Endometrium (tissue), 2 donors: ENCODE measurements around the gene SH3PXD2A.
"Not testable (repeated sequence)": the region's sequence is repeated elsewhere in the genome, so short reads cannot be mapped to it uniquely, and the experiment has no call there.

ENCODE experiments used
- FAIRE-seq: peaks from 2 replicates; lab custom pipeline; 2012; peaks lifted over from hg19 to GRCh38; lab: Jason Lieb, UNC
- donor health status: control.
- donor health status: control.

The SH3PXD2A gene

GRCh38 chr10:103849212-103849877 lies 6.0 kb downstream of the SH3PXD2A start:
- no peak for FAIRE-seq

GRCh38 chr10:103847909-103848468 lies 7.4 kb downstream of the SH3PXD2A start:
- FAIRE-seq = no peak

DNA sequence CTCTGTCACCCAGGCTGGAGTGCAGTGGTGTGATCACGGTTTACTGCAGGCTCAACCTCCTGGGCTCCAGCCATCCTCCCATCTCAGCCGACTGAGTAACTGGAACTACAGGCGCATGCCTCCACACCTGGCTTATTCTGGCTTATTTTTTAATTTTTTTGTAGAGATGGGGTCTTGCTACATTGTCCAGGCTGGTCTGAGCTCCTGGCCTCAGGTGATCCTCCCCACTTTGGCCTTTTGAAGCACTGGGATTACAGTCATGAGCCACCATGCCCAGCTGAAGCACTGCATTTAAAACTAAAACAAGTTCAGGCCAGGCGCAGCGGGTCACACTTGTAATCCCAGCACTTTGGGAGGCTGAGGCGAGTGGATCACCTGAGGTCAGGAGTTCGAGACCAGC lies 8.0 kb downstream of the SH3PXD2A start:
- no peak for FAIRE-seq

- FAIRE-seq = no peak
Measured at GRCh38 chr10:103845972-103846371, 9.4 kb downstream of the SH3PXD2A start.

DNA sequence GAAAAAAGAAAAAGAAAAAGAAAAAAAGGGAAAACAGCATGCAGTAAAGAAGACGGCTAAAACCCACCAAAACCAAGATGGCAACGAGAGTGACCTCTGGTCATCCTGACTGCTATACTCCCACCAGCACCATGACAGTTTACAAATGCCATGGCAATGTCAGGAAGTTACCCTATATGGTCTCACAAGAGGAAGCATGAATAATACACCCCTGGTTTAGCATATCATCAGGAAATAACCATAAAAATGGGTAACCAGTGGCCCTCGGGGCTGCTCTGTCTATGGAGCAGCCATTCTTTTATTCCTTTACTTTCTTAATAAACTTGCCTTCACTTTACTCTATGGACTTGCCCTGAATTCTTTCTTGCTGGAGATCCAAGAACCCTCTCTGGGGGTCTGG lies 10.0 kb downstream of the SH3PXD2A start:
- FAIRE-seq = not testable (repeated sequence)

- FAIRE-seq = no peak
Measured at GRCh38 chr10:103843854-103844570, 11.4 kb downstream of the SH3PXD2A start.

- FAIRE-seq = no peak
Measured at GRCh38 chr10:103843045-103843444, 12.3 kb downstream of the SH3PXD2A start.

GRCh38 chr10:103842605-103843004 lies 12.8 kb downstream of the SH3PXD2A start:
- no peak for FAIRE-seq

GRCh38 chr10:103841519-103841918 lies 13.9 kb downstream of the SH3PXD2A start:
- no peak for FAIRE-seq

DNA sequence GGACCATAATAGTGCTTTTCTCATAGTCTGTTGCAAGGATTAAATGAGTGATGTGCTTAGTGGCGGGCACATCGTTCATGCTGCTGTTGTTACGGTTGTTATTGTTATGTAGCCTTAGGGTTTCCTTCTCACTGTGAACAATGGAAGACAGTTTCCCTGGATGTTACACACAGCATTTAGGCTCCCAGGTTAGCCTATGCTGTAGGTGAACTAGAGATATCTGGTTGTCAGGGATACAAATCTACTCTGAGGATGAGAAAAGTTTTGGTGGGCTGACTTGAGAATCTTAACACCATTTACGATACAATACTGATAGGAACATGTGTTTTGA lies 14.7 kb downstream of the SH3PXD2A start:
- no peak for FAIRE-seq

DNA sequence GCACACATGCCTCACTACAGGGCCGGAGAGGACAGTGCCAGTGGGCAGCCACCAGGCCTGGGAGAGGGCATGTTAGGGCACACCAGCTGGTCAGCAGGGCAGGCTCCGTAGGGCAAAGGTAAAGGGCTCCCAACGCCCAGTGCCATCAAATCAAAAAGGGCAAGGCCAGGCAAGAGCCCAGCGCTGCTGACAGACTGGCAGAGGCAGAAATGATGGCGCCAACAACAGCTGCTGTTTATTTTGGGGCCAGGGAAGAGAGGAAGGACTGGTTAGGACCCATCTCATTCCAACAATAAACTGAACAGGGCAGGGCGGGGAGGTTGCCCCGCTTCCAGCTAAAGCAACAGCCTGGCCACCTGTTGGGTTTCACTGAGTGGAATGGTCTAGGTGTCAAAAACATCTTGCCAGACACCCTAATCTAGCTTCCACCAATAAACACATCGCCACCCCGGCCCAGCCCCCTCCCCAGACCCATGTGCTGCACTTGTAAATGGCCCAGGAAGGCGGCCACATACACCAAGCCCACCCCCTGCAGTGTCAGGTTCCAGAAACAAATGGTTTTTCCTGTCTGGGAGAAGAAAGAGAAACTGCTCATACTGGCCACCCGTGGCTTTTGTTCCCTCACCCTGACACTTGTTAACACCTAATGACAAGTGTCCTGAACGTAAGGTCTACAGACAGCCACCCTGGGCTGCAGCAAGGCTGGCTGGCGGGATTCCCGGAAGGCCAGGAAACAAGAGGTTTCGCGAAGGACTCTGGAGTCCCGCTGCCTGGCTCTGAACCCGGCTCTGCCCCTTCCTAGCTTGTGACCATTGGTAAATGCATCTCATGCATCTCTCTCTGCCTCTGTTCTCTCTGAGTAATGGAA lies 15.3 kb downstream of the SH3PXD2A start:
- no peak for FAIRE-seq

- no peak for FAIRE-seq
Measured at GRCh38 chr10:103839519-103839871, 15.9 kb downstream of the SH3PXD2A start.

DNA sequence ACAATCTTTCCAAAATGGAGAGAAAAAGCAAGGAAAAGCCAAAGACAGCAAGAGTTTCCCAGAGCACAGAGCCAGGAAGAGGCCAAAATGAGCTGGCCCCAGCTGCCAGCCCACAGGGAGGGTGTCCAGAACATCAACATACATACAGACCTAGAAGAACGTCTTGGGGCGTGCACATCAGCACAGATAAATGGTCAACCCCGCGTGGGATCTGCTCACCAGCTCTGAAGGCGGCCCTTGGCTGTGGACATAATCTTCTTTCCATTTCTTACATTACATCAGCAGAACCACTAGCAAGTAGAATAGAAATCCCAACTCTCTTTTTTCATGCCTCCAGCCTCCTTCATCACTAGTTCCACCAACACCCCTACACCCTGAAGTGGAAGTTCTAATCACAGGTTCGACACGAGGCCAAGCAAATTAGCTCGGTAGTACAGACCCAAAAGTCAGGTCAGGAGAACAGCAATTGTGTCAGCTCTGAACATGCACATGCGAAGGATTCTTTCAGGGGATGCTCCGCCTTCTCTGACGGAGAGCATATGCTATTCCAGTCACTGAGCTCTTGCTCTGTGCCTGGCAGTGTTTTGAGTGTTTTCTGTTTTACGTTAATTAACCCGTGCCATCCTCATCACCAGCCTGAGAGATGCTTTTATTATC lies 16.4 kb downstream of the SH3PXD2A start:
- no peak for FAIRE-seq

GRCh38 chr10:103838070-103838395 lies 17.3 kb downstream of the SH3PXD2A start:
- FAIRE-seq = no peak

DNA sequence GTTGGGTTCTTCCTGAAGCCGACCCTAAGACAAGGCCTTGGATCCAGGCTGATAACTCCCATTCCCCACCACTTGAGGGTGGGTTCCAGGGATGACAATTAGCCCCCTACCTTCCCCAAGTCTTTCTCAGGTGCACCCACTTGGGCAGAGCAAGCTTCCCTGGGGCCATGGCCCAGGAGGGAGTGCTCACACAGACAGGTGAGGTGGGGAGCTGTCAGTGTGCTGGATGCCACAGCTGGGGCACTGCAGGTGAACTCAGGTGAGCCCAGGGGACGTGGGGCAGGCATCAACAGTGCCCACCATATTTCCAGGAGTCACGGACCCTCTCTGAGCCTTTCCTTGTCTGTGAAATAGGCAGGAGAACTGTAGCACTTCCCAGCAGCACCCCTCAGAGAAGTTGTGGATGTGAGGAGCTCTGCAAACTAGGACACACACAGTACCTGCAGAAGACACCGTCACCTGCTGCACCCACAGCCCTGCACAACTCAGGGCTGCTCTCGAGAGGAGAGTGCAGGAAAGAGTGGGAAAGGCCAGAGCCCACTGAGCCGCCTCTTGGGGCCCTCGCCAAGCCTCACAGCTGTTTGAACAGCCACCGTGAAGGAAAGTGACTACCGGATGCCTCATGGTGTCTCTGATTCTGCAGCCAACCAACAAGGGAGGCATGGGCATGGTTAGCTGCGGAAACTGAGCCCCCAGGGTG lies 17.9 kb downstream of the SH3PXD2A start:
- FAIRE-seq = no peak

DNA sequence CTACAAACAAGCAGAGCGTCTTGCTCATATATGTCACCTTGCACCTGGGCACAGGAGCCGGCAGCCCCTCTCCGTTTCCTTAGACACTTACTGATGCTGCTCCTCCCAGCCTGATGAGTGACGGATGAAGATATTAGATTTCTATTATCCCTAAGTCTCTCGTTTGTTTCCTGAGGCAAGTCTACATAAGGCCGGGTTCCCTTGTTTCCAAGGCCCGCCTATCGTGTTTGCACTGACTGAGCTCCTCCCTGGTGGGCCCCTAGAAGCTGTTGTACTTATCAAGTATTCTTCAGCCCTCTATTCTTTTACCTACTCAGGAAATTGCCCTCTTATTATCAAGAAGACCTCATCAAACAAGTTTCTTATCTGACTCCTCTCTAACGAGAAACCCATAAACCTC lies 18.5 kb downstream of the SH3PXD2A start:
- no peak for FAIRE-seq

- FAIRE-seq = no peak
Measured at GRCh38 chr10:103836273-103836672, 19.1 kb downstream of the SH3PXD2A start.

DNA sequence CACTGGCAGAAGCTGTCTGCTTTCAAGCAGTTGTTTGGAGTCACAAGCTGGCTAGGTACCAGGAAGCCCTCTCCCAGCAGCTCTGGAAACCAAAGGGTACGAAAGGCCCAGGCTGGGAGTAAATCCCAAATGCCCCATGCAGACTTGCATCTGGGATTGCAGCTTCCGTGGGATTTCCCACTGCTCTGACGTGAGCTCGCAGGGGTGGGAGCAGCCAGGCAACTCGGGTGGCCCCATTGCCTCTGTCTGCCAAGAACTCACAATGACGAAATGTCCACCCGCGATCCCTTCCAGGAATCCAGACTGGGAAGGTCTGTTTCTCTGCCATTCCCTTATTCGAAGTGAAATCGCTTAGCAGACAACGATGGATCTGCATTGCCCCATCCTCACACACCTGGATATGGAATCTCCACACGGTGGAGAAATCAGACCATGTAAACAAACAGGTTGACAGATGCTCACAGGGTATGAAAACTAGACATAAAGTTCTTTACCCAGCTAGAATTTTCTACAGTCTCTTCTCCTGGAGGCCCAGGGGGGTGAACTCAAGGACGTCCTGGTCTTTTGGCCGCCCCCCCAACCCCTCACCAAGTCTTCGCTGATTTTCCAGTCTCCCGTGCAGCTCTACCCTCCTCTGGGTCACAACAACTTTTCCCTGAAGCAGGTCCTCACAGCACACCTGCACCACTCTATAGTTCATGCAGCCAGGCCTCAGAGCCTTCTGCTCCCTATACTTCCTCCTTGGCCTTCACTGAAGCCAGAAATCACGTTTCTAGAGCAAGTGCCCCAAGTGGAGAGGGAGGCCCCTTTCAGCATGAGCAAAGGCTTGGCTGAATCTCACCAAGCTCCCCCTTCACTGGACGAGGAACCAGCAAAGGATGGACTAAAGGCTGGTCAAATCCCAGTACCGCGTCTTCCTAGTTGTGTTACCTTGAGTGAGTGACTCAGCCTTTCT lies 20.0 kb downstream of the SH3PXD2A start:
- no peak for FAIRE-seq

GRCh38 chr10:103834436-103835095 lies 20.8 kb downstream of the SH3PXD2A start:
- FAIRE-seq = no peak

DNA sequence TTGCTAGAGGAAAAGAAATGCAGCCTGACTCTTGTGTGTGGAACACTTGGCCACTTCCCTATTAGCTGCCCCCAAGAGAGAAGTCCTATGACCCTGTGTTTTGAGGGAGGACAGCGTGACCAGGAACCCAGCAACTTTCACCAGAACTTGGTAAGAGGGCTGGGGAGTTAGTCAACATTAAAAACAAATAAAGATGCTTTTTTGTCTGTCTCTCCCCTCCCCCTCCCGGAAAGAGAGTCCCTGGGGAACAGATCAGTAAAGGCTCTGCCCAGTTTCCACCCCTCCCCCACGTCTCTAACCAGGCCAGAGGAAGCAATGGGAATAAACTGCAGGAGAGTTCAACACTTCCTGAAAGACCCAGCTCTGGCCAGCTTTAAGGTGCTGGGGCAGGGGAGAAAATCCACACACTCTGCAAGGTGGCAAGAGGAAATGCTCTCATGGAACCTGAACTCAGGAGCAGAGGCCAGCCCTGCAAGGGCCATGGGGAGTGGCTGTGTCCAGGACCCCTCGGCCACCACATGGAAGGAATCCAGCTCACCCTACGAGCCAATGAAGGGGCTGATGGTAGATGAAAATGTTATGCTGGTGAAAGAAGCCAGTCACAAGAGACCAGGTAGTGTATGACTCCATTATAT lies 21.5 kb downstream of the SH3PXD2A start:
- no peak for FAIRE-seq
